GM20000 (cell line): ENCODE measurements around the gene ELK3.

Experiments
- DNase-seq: peaks from one replicate; pipeline ENCODE4 v3.0.0; 2012; ENCODE audit warnings: low spot score
- TF ChIP-seq, protein P1 (sequence below): IDR thresholded peaks from 2 replicates; pipeline ENCODE4 v1.5.1; 2012; ENCODE audit warnings: mild to moderate bottlenecking, control low read depth; ENCODE audit errors: extremely low read depth, missing control alignments

ELK3 gene

DNA sequence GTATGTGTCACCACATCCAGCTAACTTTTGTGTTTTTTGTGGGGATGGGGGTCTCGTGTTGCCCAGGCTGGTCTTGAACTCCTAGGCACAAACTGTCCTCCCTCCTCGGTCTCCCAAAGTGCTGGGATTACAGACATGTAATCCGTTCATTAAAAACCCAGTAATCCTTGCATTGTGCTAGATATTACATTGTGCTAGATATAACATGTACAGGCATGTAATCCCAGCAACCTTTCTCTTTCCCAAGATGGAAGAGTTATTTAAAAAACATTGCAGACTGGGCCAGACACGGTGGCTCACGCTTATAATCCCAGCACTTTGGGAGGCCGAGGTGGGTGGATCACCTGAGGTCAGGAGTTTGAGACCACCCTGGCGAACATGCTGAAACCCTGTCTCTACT lies 19.7 kb downstream of the ELK3 start:
- no peak for DNase-seq
- TF ChIP-seq, protein P1, sequence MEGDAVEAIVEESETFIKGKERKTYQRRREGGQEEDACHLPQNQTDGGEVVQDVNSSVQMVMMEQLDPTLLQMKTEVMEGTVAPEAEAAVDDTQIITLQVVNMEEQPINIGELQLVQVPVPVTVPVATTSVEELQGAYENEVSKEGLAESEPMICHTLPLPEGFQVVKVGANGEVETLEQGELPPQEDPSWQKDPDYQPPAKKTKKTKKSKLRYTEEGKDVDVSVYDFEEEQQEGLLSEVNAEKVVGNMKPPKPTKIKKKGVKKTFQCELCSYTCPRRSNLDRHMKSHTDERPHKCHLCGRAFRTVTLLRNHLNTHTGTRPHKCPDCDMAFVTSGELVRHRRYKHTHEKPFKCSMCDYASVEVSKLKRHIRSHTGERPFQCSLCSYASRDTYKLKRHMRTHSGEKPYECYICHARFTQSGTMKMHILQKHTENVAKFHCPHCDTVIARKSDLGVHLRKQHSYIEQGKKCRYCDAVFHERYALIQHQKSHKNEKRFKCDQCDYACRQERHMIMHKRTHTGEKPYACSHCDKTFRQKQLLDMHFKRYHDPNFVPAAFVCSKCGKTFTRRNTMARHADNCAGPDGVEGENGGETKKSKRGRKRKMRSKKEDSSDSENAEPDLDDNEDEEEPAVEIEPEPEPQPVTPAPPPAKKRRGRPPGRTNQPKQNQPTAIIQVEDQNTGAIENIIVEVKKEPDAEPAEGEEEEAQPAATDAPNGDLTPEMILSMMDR: no peak

DNA sequence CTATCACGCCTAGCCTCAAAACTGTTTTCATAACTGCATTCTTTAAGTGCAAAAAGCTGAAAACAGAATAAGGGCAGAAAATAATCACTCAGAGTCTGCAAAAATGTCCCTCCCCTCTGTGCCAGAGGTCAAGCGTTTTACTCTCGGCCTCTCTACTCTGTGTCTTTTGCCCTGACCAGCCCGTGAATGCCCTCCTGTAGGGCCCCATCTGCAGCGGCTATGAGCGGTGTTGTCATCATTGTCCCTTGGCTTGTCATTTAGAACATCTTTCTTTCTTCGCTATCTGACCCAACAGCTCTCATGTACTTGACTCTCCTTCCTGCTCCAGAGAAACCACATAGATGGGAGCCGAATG lies 21.7 kb downstream of the ELK3 start:
- DNase-seq: no peak
- TF ChIP-seq, protein P1: no peak

DNA sequence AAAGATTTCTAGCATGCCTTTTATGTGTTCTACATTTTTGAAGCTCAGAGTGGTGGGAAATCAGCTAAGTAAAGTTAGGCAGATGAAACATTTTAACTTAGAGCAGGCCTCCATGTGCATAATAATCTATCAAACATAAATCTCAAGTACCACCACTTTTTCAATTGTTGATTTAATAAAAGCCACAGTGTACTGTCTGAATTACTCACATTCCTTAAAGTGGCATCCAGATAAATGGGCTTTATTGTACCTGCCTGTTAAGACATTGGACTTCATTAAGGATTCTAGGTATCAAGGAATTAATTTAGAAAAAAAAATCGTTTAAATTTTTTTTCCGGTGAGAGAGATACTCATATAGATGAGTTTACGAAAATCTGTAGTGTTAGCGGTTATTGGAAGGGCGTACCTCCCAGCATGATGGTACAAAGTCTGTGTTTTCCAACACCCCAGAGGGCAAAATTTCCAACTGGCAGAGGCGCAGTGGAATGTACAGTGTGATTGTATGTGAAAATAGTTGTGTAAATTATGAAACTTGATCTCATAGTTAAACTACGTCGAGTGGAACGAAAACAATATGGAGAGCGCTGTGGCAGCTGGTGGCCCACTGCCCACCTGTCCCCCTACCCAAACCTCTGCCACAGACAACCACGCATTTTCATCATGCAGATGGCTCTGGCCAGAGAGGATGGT lies 25.0 kb downstream of the ELK3 start:
- TF ChIP-seq, protein P1: no peak
- no peak for DNase-seq

DNA sequence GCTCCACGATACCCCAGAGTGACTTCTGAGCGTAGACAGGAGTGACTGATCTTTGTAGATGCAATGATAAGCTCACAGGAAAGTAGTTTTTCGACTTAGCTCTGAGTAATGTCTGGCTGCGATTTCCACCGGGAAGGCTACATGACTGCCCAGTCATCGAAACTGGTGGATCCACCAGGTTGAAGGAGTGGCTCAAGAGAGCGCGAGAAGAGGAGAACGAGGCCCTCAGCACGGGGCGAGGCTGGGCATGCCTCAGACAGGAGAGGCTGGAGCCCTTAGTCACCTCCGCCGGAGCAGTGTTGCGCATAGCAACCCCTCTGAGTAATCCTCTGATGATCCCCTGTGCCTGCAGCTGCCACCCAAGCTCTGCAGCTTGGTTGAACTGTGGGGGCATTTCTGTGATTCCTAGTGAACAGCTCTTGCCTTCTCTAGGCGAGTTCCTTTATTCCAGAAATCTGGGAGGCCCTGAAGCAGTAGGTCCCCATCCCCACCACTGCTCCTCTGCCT lies 25.6 kb downstream of the ELK3 start:
- TF ChIP-seq, protein P1: no peak

DNA sequence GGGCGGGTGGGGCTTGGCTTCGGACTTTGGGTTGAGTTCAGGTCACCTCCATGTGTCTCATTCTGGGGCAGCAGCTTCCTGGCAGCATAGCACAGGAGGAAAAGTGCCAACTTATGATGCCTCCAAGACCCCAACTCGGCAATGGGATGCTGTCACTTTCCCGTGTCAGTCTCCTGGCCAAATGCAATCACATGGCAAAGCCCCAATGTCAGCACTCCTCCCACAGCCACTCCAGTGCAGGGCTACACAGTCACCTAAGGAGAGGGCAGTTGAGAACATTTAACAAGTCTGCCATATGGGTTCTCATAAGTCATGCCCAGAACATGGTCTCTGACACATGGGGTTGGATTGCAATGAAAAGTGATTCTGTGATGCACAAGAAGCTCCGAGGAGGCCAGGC lies 26.7 kb downstream of the ELK3 start:
- no peak for DNase-seq
- TF ChIP-seq, protein P1: no peak

More for the DNA sequence above, 25.6 kb downstream of the ELK3 start:
- DNase-seq: no peak

DNA sequence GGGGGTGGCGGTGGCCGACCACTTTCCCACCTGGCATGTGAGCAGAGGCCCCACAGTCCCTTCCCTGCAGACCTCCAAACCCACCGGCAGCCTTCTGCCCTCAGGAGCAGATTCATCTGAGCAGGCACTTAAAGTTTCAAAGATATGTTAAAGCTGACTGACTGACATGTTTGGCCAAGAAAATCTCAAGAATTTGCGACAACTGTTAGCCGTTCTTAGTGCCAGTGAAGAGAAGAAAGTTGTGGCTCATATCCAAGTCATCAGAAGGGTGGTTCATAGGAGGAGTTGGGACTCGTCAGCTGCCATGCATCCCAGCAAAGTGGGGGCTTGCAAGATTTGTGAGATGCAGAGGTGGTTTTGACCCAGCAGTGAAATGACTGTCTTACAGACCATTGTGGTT lies 27.2 kb downstream of the ELK3 start:
- TF ChIP-seq, protein P1: no peak
- no peak for DNase-seq

DNA sequence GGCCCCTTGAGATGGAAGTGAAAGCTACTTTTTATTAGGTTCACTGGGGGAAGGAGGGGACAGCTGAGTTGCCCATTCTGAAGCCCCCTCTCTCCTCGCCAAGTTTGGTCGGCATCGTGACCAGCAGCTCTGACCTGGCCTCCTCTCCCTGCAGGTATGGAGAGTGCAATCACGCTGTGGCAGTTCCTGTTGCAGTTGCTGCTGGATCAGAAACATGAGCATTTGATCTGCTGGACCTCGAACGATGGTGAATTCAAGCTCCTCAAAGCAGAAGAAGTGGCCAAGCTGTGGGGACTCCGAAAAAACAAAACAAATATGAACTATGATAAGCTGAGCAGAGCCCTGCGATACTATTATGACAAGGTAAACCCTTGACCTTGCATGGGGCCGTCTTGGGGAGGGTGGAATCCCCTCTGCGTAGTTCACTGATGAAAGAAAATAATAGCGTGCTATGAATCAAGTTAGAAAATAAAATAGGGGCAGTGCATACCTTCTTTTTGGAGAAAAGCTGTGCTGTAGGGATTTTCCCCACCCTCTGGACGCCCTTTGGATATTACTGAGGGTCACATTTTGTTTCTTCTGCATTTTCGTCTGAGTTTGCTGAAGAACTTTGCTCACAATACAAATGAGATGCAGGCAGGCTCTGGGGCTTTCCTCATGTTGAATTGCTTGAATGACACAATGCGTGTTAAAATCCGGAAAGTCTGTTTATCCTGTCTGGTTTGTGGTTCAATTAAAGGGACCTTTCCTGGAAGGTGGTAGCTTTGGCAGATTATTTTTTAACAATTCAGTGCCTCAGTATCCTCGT lies 29.4 kb downstream of the ELK3 start:
- TF ChIP-seq, protein P1: no peak
- no peak for DNase-seq
